HG03442 (cell line): ENCODE data around the gene CENPX.

Experiments
- ATAC-seq: cut with Tn5 transposase; IDR thresholded peaks from one replicate; pipeline ENCODE4 v1.9.1; 2021; ENCODE audit warnings: mild to moderate bottlenecking, moderate library complexity; ENCODE audit not compliant: unreplicated experiment

The CENPX gene

DNA sequence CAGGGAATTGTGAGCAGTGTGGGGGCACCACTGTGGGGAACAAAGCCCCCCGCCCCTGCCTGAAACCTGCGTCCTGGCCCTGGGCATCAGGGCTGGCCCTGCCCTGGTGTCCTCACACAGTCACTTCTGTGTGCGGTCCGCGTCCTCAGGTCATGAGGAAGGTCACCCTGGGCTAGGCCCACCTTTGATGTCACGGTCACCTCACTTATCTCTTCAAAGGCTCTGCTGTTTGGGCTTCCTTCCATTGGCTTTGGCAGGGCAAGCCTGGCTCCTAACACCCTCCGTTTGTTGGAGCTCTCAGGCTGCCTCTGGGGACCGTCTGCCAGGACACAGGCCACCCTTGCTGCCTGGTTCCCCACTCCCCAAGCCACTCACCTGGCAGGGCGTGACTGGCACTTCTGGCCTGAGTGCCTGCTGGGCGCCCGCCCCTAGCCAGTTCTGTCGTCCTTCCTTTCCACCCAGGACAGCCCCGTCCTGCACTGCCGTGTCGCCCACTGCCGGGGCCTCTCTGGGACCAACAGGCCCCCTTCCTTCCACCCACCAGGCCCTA lies 8.8 kb downstream of the CENPX start:
- ATAC-seq: no peak

DNA sequence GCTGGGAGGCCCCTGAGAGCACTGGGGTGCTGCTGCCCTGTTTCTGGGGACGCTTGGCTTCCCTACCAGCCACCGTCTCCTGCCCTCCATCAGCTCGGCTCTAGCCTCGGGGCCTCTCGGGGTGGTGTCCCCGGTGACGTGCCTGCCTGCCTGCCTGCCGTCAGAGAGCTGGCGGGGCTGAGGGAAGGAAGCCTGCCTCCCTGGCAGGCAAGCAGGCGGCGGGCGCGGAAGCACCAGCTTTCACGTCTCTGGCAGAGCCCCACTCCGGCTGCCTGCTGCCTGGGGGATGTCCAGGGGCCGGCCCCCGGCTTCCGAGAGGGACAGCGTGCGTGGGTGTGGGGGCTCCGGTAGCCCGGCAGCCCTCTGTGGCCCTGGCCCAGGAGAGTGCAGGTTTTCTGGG lies 9.3 kb downstream of the CENPX start:
- no peak for ATAC-seq

DNA sequence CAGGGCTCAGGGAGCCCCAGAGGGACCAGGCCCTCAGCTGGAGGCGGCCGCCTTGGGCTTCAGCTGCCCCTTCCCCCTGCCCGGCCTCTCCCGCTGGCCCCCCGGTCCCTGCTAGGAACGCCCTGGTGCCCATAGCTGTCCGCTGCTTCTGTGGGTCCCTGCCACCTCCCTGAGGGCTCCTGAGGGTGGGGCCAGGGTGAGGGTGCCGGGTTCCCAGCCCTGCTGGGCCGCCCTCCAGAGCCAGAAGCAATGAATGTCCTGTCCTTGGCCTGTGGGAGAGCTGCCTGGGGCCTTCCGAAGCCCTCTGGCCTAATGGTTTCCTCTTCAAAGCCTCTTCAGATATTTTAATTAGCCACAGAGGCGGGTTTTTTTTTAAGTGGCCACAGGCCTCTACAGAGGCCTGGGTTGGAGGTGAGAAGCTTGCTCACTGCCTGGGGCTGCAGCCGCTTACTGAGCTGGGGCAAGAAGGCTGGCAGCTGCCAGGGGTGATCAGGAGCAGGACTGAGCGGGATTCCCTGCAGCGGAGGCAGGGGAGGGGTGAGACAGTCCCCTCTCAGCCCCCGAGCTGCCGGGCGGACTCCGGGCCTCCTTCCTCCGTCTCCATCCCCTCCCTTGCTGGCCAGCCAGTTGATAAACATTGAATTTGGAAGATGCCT lies 9.9 kb downstream of the CENPX start:
- ATAC-seq: no peak

DNA sequence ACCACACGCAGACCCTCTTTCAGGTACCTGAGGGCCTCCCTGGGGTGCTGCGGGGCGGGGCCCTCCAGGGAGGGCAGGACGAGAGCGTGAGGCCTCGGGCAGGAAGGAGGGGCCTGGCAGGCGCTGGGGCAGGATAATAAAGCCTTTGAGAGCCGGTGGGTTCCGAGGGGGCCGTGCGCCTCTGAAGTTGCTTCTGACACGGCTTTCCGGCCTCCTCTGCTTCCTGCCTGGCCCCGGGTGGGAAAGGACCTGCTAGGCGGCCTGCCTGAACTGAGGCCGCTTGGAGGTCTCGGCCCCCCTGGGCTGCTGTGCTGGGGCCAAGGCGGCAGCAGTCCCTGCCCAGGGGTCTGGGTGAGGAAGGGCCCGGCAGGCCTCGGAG lies 10.4 kb downstream of the CENPX start:
- no peak for ATAC-seq

DNA sequence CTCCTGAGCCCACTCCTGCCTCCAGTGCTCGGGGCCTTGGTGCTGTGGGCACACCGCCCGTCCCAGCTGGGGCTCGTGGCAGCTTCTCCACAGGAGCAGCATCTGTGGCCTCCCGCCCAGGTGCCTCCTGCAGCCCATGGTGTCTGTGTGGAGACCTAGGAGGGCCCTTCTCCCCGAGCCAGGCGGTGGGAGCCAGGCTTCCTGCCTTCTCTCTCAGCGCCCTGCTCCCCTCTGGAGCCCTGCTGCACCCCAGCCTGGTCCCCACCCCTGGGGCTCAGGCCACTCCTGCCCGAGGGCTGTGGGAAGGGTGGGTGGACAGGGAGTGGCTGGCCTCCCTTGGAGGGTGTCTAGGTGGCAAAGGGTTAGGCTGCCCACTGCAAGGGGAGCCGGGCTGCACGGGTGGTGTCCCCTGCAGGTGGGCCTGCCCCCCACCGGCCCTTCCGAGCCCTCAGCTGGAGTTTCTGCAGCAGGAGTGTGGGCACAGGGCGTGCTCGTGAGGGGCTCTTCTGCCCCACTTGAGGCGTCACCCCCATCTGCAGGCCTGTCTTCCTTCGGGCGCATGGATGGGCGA lies 11.0 kb downstream of the CENPX start:
- ATAC-seq: no peak

DNA sequence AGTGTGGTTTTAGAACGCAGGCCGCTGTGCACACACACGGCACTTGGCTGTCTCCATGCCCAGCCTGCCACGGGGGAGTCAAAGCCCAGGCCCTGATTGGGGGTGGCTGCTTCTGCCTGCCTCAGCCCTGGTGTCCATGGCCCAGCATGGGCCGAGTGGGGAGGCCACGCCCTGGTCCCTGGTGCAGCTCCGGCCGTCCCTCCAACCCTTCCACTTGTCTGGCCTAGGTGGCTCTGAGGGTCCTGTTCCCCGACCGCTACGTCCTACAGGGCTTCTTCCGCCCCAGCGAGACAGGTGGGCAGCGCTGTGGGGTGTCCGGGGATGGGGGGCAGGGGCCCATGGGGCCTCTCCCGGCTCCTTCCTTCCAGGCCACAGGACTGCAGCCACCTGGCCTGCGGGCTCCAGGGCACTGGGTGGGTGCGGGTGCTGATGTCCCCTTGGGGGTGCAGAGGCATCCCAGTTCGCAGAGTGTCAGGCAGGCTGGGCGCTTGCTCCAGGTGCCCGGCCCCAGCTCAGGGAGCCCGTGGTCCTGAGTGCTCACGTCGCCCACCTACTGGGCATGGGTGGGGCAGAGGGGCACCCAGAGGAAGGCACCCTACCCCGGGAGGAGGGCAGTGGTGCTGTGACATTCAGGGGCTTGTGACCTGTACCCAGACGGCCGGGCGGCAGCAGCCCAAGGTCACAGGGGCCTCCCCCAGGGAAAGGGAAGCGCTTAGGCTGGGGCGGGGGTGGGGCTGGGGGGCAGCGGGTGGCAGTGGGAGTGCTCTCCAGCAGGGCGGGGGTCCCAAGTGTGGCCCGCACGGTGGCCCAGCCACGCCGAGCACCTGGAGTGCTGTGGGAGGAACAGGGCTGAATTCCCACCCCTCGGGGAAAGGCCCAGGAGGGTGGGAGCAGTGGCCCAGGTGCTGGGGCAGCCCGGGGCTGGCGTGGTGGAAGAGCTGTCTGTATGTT lies 11.8 kb downstream of the CENPX start:
- no peak for ATAC-seq

DNA sequence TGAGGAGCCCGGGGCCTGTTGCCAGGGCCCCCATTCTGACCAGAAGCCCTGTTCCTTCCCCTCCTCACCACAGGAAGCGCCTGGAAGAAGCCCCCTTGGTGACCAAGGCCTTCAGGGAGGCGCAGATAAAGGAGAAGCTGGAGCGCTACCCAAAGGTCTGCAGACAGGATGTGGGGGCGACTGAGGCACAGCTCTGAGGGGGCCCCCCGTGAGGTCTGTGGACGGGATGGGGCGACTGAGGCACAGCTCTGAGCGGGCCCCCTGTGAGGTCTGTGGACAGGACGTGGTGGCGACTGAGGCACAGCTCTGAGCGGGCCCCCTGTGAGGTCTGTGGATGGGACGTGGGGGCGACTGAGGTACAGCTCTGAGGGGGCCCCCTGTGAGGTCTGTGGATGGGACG lies 13.3 kb downstream of the CENPX start:
- no peak for ATAC-seq

DNA sequence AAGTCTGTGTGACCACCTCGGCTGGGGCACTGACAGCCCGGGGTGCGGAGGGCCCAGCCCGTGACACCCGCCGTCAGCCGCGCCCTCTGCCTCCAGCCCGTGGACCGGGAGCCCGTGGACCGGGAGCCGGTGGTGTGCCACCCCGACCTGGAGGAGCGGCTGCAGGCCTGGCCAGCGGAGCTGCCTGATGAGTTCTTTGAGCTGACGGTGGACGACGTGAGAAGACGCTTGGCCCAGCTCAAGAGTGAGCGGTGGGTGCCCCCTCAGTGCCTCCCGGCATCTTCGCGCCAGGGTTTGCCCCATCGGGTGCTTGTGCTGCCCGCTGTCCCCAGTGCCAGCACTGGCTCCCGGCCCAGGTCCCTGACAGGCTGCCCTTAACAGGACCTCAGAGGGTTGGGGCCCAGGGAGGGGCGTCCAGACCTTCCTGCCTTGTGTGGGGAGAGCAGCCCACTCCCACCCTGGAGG lies 13.7 kb downstream of the CENPX start:
- ATAC-seq: no peak

DNA sequence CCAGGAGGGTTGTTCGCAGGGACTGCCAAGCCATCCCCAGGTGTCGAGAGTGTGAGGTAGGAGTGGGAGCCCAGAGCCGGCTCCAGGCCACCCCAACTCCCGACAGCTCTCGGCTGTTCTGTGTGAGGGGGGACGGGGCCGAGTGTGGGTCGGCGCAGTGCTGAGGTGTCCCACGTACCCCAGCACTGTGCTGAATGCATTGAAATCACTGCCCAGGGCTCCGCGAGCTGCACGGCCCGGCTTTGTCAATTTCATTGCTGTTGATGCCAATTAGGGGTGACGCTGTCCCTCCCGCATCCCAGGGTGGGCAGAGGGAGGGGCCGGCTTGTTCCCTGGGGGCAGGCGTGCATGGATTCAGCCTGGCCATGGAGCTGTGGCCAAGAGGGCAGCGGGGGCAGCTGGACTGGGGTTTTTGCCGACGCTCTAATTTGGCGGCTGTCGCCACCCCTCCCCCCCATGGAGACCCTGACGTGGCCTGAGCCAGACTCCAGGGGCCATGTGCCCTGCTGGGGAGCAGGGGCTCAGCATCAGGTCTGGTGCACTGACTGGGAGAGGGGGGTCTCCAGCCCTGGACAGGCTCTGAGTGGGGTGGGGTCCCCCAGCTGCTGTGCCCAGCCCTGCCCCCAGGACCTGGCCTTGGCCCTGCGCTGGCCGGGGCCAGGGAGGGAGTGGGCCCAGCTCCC lies 14.3 kb downstream of the CENPX start:
- ATAC-seq: no peak

DNA sequence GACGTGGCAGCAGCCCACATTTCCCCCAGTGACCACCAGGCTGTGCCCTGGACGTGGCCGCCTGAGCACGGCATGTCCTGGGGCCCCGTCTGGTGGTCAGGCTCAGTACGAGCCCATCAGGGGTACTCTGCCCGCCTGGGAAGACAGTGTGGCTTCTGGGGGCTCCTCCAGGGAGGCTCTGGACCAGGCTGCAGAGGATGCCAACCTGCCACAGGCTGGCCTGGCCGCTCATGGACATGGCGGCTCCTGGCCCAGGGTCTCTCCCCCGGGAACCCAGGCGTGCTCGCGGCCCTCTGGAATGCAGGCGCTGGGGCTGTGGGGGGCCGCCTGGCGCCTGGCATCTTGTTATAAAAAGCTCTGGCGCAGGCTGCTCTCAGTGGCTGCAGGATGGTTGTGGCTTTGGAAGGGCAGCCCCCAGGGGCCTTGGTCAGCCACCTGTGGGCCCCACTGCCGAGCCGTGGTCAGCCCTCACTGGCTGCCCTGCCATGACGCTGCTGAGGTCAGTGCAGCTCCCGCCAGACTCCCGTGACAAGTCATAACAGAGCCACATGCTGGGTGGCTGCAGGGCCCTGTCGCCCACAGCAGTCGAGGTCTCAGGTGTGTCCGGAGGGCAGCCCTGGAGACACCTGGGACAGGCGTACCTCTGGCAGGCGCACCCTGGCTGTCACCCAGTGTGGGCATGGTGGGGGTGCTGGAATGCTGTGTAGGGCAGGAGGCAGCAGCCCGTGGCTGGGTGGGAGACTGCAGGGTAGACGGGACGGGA lies 15.0 kb downstream of the CENPX start:
- no peak for ATAC-seq

DNA sequence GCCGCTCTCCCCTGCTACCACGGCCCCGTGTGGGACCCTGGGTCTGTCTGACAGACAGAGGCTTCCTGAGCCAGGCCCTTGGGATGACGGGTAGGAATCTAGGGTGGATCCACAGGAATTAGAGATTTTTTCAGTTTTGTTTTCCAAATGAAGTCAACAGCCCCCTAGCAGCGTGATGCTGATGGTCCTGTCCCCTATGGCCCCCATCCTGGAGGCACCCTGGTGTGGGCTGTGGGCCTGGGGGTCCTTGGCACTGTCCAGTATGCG lies 15.5 kb downstream of the CENPX start:
- ATAC-seq: no peak

DNA sequence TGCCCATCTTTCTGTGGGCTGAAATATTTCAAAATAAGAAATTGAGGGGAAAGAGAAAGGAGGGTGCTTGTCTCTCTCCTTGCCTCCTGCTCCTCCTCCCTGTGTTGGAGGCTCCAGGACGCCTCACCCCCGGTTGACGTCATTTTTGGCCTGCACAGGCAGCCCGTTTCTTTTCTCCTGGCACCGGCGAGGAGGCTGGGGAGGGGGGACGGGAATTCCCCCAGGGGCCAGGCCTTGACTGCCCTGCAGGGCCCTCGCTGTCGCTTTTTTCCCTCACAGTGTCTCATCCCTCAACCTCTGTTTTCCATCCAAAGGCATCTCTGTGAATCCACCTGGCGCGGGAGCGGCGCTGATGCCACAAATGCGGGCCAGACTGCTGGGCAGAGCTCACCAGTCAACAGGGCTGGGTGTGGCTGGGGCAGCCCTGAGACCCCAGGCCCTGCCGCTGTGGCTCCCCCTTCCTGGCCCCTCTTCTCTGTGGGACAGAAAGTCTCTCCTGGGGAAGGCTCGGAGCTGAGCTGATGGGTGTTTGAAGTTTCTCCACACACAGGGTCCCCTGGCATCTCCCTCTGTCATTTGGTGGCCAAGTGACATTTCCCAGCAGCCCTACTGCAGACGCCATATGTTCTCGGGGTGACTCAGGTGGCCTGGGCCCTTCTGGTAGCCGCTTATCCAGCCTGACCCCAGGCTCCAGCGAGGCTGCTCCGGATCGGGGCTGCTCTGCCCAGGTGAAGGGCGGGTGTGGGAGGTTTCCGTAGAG lies 16.0 kb downstream of the CENPX start:
- no peak for ATAC-seq

DNA sequence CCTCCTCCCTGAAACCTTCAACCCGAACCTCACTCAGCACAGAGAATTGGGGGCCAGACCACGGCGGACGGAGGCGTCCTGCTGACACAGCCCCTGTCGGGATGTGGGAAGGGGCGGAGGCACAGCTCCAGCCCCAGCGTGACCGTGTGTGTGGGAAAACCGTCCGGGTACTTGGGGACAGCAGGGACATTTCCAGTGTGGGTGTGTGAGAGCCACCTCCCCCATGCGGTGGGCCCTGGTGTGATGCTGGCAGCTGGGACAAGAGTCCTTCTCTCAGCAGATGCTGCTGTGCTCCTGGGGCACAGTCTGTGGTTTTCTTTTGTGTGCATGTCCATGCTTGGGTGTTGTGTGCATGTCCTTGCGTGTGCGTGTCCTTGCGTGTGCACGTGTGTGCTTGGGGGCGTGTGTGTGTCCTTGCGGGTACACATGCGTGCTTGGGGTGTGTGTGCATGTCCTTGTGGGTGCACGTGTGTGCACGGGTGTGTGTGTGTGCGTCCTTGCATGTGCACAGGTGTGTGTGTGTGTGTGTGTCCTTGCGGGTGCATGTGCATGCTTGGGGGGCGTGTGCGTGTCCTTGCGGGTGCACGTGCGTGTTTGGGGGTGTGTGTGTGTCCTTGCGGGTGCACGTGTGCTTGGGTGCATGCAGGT lies 16.9 kb downstream of the CENPX start:
- ATAC-seq: no peak

DNA sequence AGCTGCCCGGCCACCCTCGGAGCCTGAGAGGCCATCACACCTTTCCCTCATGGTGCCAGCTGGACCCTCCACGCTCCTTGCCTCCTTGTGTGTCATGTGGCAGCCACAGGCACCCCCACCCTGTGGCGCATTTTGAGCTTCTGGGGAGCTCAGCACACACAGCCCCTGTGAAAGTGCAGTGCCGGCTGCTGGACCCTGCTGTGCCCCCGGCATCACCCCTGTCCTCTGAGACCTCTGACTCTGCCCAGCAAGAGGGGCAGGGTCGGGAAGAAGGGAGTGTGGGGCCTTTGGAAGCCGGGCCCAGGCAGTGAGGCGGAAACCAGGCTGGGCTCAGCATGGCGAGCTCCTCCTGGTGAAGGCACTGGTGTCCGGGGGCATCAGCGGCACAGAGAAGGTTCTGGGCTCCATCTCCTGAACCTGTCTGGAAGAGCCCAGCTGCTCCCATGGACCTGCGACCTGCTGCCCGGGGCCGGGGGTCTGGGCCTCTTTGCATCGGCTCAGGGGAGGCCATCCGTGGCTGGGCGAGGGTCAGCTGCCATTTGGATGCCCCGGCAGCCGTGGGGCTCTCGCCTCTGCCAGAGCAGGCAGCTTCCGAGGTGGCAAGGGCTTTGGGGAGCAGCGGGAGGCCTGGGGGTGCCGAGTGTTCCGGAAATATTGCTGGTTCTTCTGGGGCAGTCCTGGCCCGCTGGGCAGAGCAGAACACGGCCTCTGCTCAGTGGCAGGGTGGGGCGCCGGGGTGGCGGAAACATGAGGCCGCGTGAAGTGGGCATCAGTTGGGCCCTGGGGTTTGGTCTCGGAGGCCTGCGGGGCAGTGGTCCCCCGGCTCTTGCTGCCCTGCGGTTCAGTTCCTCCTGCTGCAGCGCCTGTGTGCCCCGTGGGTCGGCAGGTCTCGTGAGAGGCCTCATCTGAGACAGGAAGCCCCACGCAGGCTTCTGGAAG lies 17.9 kb downstream of the CENPX start:
- ATAC-seq: no peak

DNA sequence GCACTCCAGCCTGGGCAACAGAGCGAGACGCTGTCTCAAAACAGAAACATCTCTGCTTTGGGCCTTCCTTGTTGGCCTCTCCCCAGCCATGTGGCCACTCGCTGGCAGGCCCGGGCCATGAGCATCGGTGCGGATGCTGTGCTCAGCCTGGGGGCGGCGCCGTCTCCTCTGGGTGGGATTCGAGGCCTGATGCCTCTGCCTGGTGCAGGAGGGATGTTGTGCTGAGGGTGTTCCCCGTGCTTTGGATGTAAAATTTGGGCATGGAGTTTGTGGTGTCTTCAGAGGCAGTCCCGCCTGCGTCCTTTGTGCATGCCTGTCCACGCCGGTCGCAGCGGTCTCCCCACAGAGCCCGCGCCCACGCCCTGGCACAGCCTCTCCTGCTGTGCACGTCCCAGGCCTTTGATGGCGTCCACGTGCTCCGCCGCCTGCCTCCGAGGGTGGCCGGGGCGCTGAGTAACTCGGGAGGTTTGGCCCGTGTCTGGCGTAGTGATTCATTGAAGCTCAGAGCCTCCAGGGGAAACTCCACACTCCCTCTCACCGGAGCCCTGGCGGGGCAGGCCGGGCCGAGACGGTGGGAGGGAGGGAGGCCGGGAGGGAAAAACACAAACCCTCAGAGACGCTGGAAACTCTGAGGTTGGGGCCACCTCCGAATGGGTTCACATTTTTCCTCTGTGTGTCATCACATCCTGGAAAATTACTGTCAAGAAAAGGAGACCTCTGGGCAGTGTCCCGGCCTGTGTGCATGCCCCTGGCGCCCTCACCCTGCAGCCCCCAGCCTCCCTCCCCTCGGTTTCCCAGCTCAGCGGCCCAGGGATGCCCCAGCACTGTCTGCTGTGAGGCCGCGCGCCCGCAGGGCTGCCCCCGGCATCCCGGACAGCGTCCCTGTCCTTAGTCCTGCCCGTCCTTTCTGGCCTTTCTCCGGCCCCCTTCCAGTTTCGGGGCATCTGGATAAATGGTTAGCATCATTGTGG lies 19.0 kb downstream of the CENPX start:
- ATAC-seq: no peak

DNA sequence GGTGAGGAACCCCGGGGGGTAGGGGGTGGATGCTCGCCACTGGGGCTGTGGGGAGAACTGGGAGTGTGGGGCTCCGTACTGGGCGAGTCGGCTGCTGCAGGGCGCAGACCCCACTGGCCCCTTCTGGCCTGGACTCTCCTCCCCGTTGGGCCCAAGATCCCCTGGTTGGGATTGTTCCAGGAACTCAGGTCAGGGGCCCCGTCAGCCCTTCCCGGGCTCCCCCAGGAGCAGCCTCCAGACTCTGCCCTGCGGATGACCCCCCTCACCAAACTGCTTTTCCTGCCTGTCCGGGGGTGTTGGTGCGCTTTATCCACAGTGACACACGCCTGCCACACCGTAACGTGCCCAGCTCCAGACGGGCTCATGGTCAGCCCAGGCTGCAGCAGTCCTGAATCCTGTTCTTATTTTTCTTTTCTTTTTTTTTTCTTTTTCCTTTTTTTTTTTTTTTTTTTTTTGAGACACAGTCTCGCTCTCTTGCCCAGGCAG lies 21.1 kb downstream of the CENPX start:
- ATAC-seq: no peak
